Fibroblast of pulmonary artery (primary cell): ENCODE data around the gene PNPO.
A peak's percentile ranks its signal among the peaks of the same experiment; 100 is the strongest.

Source experiments
- DNase-seq: peaks from one replicate; pipeline ENCODE4 v3.0.0-alpha.2; 2010; ENCODE audit warnings: low read depth
- H3K4me3 ChIP-seq: replicated peaks from 2 replicates; pipeline ENCODE4 v1.5.1; 2011; ENCODE audit warnings: low read depth, mild to moderate bottlenecking, control low read depth, low read length, moderate library complexity
- TF ChIP-seq, protein P1 (sequence below): IDR thresholded peaks from 2 replicates; pipeline ENCODE4 v1.5.1; 2011; ENCODE audit warnings: mild to moderate bottlenecking, control low read depth, low read length, inconsistent platforms; ENCODE audit errors: missing control alignments

The PNPO gene

DNA sequence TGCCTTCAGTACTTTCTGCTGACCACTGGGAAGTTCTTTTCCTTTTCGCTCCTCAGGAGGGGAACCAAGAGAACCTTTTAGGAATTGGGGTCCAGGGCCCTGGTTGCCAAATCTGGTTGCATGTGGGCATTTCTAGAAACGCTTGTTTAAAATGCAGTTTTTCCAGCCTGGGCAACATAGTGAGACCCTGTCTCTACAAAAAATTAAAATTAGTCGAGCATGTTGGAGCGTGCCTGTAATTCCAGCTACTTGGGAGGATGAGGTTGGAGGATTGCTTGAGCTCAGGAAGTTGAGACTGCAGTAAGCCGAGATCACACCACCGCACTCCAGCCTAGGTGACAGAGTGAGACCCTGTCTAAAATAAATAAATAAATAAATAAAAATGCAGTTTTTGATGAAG, 1.2 kb downstream of the PNPO start:
- TF ChIP-seq, protein P1, sequence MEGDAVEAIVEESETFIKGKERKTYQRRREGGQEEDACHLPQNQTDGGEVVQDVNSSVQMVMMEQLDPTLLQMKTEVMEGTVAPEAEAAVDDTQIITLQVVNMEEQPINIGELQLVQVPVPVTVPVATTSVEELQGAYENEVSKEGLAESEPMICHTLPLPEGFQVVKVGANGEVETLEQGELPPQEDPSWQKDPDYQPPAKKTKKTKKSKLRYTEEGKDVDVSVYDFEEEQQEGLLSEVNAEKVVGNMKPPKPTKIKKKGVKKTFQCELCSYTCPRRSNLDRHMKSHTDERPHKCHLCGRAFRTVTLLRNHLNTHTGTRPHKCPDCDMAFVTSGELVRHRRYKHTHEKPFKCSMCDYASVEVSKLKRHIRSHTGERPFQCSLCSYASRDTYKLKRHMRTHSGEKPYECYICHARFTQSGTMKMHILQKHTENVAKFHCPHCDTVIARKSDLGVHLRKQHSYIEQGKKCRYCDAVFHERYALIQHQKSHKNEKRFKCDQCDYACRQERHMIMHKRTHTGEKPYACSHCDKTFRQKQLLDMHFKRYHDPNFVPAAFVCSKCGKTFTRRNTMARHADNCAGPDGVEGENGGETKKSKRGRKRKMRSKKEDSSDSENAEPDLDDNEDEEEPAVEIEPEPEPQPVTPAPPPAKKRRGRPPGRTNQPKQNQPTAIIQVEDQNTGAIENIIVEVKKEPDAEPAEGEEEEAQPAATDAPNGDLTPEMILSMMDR = no peak
- DNase-seq = no peak

DNA sequence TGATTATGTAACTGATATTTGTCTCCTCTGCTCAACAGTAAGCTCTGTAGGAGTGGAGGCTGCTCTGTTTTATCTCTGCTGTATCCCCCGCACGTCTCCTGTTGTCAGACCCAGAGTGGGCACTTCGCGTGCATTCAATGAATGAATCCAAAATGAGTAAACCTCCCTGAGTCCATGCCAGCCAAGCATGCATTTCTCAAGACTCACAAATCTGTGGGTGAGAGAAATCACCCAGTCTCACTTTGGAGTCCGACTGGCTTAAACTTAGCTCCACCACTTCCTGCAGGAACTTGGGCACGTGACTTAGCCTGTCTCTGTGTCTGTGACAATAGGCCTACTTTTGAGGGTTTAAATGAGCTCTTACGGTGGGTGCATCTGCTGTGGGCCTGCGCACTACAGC, 3.7 kb downstream of the PNPO start:
- TF ChIP-seq, protein P1 = no peak
- peak; percentile 70 for DNase-seq
- H3K4me3 ChIP-seq = no peak overlapping the region

More for the DNA sequence above, 1.2 kb downstream of the PNPO start:
- H3K4me3 ChIP-seq = peak overlapping the region; percentile 86

GRCh38 chr17:47945529-47946508, 4.4 kb downstream of the PNPO start:
- TF ChIP-seq, protein P1 = no peak
- H3K4me3 ChIP-seq = no peak overlapping the region
- no peak for DNase-seq

DNA sequence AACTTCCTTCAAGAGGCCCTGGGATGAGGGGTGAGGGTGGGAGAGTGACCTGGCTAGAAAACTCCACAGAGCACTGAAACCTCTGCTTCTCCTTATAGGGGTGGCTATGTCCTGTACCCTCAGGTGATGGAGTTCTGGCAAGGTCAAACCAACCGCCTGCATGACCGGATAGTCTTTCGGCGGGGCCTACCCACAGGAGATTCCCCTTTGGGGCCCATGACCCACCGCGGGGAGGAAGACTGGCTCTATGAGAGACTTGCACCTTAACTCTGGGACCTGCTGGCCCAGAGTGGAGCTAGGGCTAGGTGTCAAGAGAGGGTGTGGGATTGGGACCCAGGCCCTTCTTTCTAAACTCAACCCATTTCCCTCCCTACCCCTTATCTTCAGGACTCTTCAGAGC, 5.1 kb downstream of the PNPO start:
- no peak overlapping the region for H3K4me3 ChIP-seq

GRCh38 chr17:47946929-47947397, 5.6 kb downstream of the PNPO start:
- no peak overlapping the region for H3K4me3 ChIP-seq
- TF ChIP-seq, protein P1 = peak; percentile 86
- DNase-seq = peak; percentile 81

More for the DNA sequence above, 5.1 kb downstream of the PNPO start:
- DNase-seq = no peak
- TF ChIP-seq, protein P1 = no peak

- TF ChIP-seq, protein P1 = no peak
- no peak overlapping the region for H3K4me3 ChIP-seq
These were observed 7.4 kb downstream of the PNPO start for GRCh38 chr17:47948706-47949196.

More at GRCh38 chr17:47948706-47949196, 7.4 kb downstream of the PNPO start:
- DNase-seq = no peak
